ENCODE results near the gene CALHM3.

Gene CALHM3

GRCh38 chr10:103517234-103518085 lies 38.4 kb upstream of the CALHM3 start:
- H3K27me3 ChIP-seq, result no peaks in the 10 kb centered on the region
- H3K4me3 ChIP-seq (ENCODE audit: low read depth in 1 of 2, low read length in 1 of 2), result no peak overlapping the region
- H3K9me3 ChIP-seq, result no peaks in the 10 kb centered on the region
- TF ChIP-seq CTCF (IDR thresholded peaks at IDR 0.05), result no peak
- no peaks in the 10 kb centered on the region for H3K4me1 ChIP-seq (ENCODE audit: control insufficient read depth in 1 of 2, insufficient read depth in 1 of 2, low read depth in 1 of 2, low read length in 1 of 2)
- no peak overlapping the region for H3K27ac ChIP-seq
- no peaks in the 10 kb centered on the region for H3K36me3 ChIP-seq

GRCh38 chr10:103514244-103514643 lies 35.2 kb upstream of the CALHM3 start:
- Histone ChIP-seq H3K4me1 (ENCODE audit: control insufficient read depth in 1 of 2, insufficient read depth in 1 of 2, low read depth in 1 of 2, low read length in 1 of 2) (no peaks in the 10 kb centered on the region), H3K4me3 (ENCODE audit: low read depth in 1 of 2, low read length in 1 of 2) (no peak overlapping the region), H3K27ac (no peak overlapping the region), H3K9me3 (no peaks in the 10 kb centered on the region), H3K27me3 (no peaks in the 10 kb centered on the region), H3K36me3 (no peaks in the 10 kb centered on the region)
- no peak for TF ChIP-seq CTCF (IDR thresholded peaks at IDR 0.05)

GRCh38 chr10:103513380-103514060 lies 34.5 kb upstream of the CALHM3 start:
- Histone ChIP-seq H3K4me1 (ENCODE audit: control insufficient read depth in 1 of 2, insufficient read depth in 1 of 2, low read depth in 1 of 2, low read length in 1 of 2) (no peaks in the 10 kb centered on the region), H3K27me3 (no peaks in the 10 kb centered on the region), H3K4me3 (ENCODE audit: low read depth in 1 of 2, low read length in 1 of 2) (no peak overlapping the region), H3K36me3 (no peaks in the 10 kb centered on the region), H3K27ac (no peak overlapping the region), H3K9me3 (no peaks in the 10 kb centered on the region)
- TF ChIP-seq CTCF (IDR thresholded peaks at IDR 0.05), result no peak

- no peak for TF ChIP-seq CTCF (IDR thresholded peaks at IDR 0.05)
- no peaks in the 10 kb centered on the region for H3K9me3 ChIP-seq
Measured at GRCh38 chr10:103512591-103513379, 33.7 kb upstream of the CALHM3 start.

GRCh38 chr10:103512166-103512565 lies 33.1 kb upstream of the CALHM3 start:
- Histone ChIP-seq H3K4me1 (ENCODE audit: control insufficient read depth in 1 of 2, insufficient read depth in 1 of 2, low read depth in 1 of 2, low read length in 1 of 2) (no peaks in the 10 kb centered on the region), H3K36me3 (no peaks in the 10 kb centered on the region), H3K4me3 (ENCODE audit: low read depth in 1 of 2, low read length in 1 of 2) (no peak overlapping the region), H3K27me3 (no peaks in the 10 kb centered on the region), H3K9me3 (no peaks in the 10 kb centered on the region), H3K27ac (no peak overlapping the region)
- no peak for TF ChIP-seq CTCF (IDR thresholded peaks at IDR 0.05)

More at GRCh38 chr10:103512591-103513379, 33.7 kb upstream of the CALHM3 start:
- H3K27me3 ChIP-seq, result no peaks in the 10 kb centered on the region
- no peaks in the 10 kb centered on the region for H3K36me3 ChIP-seq
- no peaks in the 10 kb centered on the region for H3K4me1 ChIP-seq (ENCODE audit: control insufficient read depth in 1 of 2, insufficient read depth in 1 of 2, low read depth in 1 of 2, low read length in 1 of 2)
- no peak overlapping the region for H3K27ac ChIP-seq
- H3K4me3 ChIP-seq (ENCODE audit: low read depth in 1 of 2, low read length in 1 of 2), result no peak overlapping the region

Data from neutrophil (primary cell).